SK-N-SH (cell line): Measurements from ENCODE around the gene LTB4R2.

Experiments
- CHD2 ChIP-seq: fragments of 150-350 bp; IDR thresholded peaks from 2 replicates; pipeline ENCODE4 v1.6.1; 2018; ENCODE audit warnings: low read length; ENCODE audit not compliant: partially characterized antibody
- CTCF ChIP-seq: fragments of 200-600 bp; sonication (generic); IDR thresholded peaks from 2 replicates; pipeline ENCODE4 v1.6.1; 2017; ENCODE audit warnings: antibody characterized with exemption, mild to moderate bottlenecking, moderate library complexity
- EP300 ChIP-seq, 2 experiments: IDR thresholded peaks; 2 replicates each; pipeline versions ENCODE4 v1.4.0 to v1.6.1; 2012; ENCODE audit warnings: borderline replicate concordance in 1 of 2, low read depth in 1 of 2, low read length in 1 of 2
- IRF3 ChIP-seq: fragments of 150-350 bp; IDR thresholded peaks from 2 replicates; pipeline ENCODE4 v1.6.1; 2016; ENCODE audit warnings: mild to moderate bottlenecking, low read depth, low read length
- MXI1 ChIP-seq: IDR thresholded peaks from 2 replicates; pipeline ENCODE4 v1.6.1; 2012; ENCODE audit warnings: mild to moderate bottlenecking, low read depth, low read length, improper control_type of control experiment
- NFIC ChIP-seq: IDR thresholded peaks from 2 replicates; pipeline ENCODE4 v1.4.0; 2012; ENCODE audit warnings: borderline replicate concordance
- POLR2AphosphoS5 ChIP-seq: IDR thresholded peaks from 2 replicates; pipeline ENCODE4 v1.6.1; 2012; ENCODE audit warnings: low read depth, low read length
- RAD21 ChIP-seq: IDR thresholded peaks from 2 replicates; pipeline ENCODE4 v1.6.1; 2012; ENCODE audit warnings: mild to moderate bottlenecking, low read length
- TAF1 ChIP-seq: IDR thresholded peaks from 2 replicates; pipeline ENCODE4 v1.6.1; 2012; ENCODE audit warnings: low read depth, mild to moderate bottlenecking, low read length, moderate library complexity, borderline replicate concordance
- TF ChIP-seq, protein P1 (sequence below): IDR thresholded peaks from 2 replicates; pipeline ENCODE4; 2012
- TF ChIP-seq, protein P2 (sequence below): IDR thresholded peaks from 2 replicates; pipeline ENCODE4 v1.4.0; 2012; ENCODE audit warnings: low read depth, borderline replicate concordance

DNA sequence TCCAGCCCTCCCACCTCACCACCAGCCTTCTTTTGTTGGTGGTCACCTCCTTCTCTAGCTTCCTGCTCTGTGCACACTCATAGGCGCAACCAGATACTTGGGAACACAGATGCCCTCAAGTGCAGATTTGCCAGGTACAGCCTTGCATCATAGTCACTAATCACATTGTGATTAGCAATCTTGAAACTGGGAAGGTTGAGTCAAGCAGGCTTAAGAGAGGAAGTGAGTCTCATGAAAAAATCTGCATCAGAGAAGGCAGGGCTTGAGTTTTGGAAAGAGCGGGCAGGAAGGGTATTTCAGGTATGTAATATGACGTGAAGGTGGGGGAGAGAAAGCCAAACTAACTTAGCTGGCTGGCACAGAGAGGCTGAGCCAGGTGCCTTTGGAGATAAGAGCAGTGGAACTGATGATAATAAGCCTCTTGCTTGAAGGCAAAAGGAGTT lies 35.8 kb upstream of the LTB4R2 start:
- TF ChIP-seq CTCF, result no peak
- TF ChIP-seq, protein P1, sequence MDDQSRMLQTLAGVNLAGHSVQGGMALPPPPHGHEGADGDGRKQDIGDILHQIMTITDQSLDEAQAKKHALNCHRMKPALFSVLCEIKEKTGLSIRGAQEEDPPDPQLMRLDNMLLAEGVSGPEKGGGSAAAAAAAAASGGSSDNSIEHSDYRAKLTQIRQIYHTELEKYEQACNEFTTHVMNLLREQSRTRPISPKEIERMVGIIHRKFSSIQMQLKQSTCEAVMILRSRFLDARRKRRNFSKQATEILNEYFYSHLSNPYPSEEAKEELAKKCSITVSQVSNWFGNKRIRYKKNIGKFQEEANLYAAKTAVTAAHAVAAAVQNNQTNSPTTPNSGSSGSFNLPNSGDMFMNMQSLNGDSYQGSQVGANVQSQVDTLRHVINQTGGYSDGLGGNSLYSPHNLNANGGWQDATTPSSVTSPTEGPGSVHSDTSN, result no peak
- no peak for TF ChIP-seq EP300 (IDR thresholded peaks at IDR 0.05; ENCODE audit: borderline replicate concordance in 1 of 2, low read depth in 1 of 2, low read length in 1 of 2)
- no peak for TF ChIP-seq POLR2AphosphoS5
- no peak for TF ChIP-seq IRF3
- TF ChIP-seq MXI1, result no peak
- TF ChIP-seq RAD21, result no peak
- TF ChIP-seq, protein P2, sequence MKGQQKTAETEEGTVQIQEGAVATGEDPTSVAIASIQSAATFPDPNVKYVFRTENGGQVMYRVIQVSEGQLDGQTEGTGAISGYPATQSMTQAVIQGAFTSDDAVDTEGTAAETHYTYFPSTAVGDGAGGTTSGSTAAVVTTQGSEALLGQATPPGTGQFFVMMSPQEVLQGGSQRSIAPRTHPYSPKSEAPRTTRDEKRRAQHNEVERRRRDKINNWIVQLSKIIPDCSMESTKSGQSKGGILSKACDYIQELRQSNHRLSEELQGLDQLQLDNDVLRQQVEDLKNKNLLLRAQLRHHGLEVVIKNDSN, result no peak
- no peak for TF ChIP-seq TAF1
- no peak for TF ChIP-seq CHD2
- no peak for TF ChIP-seq NFIC
